Stimulated activated CD4-positive, alpha-beta T cell treated with anti-CD3 and anti-CD28 coated beads, Interleukin-12 subunit alpha, Interleukin-12 subunit beta, amount 100 ng/mL, for 48 hours (primary cell): ENCODE data around the gene SLC26A2.

Experiments used
- DNase-seq, 3 donors: peaks; one replicate each; pipeline ENCODE4 v3.0.0-alpha.2; 2020; ENCODE audit warnings: low read depth in 2 of 3, low spot score in 1 of 3

The SLC26A2 gene

DNA sequence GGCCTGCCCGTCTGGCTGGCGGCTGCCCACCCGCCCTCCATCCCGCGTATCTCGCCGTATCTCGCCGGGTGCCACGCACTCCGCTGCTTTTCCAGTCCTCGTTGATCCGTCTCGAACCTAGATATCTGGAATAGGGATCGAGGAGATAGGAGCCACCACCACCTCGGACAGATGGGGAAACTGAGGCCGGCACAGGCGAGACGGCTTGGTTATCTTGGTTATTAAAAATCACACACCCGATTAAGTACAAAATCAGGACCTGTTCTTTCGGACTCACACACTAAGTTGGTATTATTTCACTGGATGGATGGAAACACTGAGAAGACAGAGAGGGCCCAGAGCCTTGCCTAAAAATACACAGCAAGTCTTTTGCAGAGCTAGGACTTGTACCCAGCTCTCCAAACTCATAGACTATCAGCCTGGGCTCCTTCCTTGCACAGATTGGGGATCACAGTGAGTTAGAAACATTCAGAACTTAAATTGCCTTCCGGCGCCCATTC is 678 bp downstream of the SLC26A2 start:
- no peak for DNase-seq

DNA sequence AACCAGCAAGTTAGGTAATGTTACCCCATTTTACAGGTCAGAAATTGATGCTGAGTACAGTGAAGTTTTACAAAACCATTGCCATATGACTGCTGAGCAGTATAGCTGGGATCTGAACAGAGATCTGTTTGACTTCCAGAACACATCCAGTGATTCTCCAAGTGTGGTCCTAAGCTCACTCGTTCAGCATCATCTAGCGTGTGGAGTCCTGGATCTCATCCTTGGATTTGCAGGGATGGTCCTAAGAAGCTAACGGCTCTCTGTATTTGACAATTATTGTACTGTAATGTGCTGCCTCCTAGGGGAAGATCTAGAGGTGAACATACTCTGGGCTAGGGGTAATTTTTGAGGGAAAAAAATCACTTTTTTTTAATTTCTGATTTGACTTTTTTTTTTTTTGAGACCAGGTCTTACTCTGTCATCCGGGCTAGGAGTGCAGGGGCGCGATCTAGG is 1.4 kb downstream of the SLC26A2 start:
- no peak for DNase-seq

DNA sequence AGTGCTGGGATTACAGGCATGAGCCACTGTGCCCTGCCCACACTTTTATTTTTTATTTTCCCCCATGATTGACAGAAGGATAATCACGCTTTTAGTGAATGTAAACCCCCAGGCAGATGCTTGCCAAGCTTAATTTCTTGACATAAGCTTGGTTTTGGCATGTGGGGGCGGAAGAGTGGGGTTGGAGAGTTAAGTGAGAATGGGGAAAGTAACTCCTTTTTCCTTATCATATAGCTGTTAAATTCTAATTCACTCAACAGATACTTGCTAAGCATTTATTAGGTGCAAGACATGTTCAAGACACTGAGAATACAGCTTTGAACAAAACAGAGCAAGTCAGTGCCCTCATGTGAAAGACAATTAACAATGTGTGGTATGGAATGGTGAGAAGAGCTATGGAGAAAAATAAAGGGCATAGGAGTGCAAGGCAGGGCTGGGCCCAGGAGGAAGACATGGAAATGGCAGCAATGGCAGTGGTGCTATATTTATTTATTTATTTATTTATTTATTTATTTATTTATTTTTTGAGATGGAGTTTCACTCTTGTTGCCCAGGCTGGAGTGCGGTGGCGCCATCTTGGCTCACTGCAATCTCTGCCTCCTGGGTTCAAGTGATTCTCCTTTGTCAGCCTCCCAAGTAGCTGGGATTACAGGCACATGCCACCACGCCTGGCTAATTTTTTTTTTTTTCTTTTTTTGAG is 2.2 kb downstream of the SLC26A2 start:
- no peak for DNase-seq

DNA sequence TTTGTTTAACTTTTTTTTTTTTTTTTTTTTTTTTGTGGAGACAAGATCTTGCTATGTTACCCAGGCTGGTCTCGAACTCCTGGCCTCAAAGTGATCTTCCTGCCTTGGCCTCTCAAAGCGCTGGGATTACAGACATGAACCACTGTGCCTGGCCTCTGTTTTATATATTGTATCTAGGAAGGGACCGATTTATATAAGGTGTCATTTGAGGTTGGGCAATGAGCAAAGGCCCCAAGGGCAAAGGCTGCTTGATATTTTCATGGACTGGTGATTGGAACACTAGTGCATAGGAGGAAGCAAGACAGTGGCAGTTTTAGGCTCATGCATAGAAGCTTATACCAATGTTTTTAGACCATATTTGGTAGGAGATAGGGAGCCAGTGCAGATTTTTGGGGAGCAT is 3.2 kb downstream of the SLC26A2 start:
- DNase-seq, result no peak

DNA sequence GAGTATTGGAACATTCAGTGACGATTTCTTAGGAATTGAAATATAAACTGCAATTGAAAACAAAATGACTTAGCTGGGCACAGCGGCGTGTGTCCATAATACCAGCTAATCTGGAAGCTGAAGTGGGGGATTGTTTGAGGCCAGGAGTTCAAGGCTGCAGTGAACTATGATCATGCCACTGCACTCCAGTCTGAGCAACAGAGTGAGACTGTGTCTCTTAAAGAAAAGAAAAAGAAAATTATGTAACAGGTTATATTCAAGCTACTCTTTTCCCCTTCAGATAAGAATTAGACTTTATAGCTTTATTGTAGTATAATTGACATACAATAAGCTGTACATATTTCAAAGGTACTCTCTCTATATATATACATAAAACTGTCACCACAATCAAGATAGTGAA is 6.4 kb downstream of the SLC26A2 start:
- DNase-seq, result no peak

DNA sequence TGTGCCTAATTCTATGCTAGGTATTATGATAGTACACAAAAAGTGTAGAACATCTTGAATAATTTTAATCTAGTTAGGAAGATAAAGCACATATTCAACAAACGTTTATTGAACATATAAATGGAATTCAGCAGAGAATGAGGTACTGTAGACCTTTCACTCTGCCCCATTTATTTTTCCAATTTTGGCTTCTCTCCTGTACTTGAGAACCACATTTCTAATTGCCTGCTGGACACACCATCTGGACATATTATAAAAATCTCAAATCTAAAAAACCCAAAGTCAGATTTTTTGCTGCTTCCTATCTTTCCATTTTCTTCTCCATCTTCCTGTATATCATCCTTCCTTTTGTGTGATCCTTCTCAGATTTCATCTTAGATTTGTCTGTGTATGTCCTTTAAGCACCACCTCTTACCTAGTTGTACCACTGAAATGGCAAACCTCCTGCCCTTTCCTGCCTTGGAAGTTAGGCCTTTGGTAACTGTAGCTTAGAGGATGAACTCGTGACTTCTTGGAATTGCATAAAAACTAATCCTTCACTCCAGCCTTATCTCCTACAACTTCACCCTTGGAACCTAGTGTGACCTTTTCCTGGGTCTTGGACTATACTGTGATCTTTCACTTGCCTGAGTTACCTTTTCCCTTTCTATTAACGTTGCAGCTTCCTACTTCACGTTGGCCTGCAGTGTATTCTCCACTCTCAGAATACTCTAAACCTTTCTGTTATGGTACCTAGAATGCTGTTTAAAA is 8.8 kb downstream of the SLC26A2 start:
- DNase-seq, result no peak

DNA sequence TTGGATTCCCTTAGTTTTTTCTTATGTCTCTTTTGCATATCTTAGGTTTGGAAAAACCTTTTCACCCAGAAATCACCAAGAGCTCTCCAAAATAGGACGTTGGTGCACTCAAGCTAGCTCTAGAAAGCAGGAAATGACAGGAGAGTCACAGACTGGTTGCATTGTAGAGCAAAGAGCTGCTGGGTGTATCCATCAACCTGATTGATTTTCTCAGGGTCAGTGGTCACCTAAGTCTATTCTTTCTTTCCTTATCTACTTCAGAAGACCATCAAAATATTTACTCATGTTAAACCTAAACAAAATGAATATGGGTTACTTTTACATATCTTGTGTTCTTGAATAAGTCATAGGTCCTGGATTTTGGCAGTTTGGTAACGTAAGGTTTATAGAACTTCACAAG is 14.9 kb downstream of the SLC26A2 start:
- DNase-seq, result no peak

DNA sequence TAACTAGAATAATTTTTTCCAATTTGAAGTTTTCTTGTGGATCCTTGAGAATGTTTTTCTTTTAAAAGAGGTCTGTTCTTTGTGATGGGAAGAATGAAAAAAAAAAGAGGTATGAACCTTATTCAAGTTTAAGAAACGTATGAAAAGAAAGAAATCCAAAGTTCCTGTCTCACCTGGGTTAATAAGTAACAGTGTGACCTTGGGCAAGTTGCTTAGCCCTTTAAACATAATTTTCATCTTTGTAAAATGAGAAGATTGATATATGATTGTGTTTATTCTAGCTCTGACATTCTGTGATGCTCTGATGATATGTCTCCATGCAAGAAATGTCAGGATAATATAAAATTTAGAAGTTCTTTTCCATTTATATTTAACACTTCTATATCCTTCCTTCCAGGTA is 19.3 kb downstream of the SLC26A2 start:
- no peak for DNase-seq

DNA sequence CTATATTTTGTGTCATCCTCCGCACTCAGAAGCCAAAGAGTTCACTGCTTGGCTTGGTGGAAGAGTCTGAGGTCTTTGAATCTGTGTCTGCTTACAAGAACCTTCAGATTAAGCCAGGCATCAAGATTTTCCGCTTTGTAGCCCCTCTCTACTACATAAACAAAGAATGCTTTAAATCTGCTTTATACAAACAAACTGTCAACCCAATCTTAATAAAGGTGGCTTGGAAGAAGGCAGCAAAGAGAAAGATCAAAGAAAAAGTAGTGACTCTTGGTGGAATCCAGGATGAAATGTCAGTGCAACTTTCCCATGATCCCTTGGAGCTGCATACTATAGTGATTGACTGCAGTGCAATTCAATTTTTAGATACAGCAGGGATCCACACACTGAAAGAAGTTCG is 20.6 kb downstream of the SLC26A2 start:
- DNase-seq, result no peak

DNA sequence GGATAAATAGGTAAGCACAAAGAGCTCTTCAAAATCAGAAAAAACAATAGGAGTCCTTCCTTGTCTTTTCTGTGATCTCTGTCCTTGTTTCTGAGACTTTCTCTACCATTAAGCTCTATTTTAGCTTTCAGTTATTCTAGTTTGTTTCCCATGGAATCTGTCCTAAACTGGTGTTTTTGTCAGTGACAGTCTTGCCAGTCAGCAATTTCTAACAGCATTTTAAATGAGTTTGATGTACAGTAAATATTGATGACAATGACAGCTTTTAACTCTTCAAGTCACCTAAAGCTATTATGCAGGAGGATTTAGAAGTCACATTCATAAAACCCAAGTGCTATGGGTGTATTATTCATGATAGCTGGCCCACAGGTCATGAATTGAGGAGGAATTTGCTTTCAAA is 21.9 kb downstream of the SLC26A2 start:
- DNase-seq, result no peak

DNA sequence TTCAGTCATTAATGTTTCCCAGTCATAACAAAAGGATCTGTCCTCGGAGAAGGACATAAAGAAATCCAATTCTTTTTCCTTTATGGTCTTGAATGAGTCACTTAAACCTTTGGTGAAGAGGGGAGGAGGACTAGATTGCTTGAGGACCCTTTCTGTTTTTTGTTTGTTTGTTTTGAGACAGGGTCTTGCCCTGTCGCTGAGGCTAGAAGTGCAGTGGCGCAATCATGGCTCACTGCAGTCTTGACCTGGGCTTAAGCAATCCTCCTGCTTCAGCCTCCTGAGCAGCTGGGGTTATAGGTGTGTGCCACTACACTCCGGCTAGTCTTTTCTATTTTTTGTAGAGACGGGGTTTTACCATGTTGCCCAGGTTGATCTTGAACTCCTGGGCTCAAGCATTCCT is 27.6 kb downstream of the SLC26A2 start:
- no peak for DNase-seq

DNA sequence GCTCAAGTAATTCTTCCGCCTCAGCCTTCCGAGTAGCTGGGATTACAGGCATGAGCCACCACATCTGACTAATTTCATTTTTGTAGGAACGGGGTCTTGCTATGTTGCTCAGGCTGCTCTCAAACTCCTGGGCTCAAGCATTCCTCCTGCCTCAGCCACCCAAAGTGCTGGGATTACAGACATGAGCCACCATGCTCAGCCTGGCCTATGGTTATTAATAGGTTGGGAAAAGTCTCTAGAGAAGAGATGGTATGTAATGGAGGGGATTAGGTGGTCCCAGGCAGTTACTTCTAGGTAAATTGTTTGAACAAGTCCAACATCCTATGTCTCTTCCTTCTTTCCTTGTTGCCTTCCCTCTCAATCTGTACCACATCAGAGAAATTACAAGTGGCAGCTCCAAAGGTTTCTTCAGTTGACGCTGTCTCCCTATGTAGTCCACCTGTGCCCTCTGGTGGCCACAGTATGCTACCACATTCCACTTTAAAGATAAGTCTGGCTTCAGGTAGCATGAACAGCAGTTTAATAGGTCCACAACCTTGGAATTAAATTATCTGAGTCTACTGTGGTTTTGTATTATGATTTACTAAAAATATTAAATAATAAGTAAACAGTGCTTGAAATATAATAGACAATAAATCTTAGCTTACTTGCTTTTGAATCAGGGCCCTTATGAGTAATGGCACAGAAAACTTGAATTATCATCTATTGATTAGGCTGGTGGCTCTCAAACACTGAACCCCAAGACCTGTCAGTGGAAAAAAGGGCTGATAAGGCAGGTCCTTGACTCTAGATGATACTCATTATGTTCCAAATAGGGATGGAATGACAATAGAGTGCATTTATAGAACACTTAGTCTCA is 30.2 kb downstream of the SLC26A2 start:
- peak; percentile 31 to 59 (median 41) for DNase-seq

DNA sequence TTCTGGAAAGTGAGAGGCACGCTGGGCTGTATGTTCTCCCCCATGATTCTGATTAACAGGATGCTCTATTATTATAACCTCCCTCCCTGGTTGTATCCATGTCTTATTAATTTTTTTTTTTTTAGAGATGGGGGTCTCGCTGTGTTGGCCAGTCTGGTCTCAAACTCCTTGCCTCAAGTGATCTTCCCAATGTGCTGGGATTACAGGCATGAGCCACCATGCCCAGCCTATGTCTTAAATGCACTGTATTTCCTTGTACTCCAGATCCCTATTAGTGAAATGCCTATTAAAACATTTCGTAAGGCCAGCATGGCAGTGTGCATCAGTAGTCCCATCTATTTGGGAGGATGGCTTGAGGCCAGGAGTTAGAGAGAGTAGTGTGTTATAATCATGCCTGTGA is 32.9 kb downstream of the SLC26A2 start:
- DNase-seq, result no peak

DNA sequence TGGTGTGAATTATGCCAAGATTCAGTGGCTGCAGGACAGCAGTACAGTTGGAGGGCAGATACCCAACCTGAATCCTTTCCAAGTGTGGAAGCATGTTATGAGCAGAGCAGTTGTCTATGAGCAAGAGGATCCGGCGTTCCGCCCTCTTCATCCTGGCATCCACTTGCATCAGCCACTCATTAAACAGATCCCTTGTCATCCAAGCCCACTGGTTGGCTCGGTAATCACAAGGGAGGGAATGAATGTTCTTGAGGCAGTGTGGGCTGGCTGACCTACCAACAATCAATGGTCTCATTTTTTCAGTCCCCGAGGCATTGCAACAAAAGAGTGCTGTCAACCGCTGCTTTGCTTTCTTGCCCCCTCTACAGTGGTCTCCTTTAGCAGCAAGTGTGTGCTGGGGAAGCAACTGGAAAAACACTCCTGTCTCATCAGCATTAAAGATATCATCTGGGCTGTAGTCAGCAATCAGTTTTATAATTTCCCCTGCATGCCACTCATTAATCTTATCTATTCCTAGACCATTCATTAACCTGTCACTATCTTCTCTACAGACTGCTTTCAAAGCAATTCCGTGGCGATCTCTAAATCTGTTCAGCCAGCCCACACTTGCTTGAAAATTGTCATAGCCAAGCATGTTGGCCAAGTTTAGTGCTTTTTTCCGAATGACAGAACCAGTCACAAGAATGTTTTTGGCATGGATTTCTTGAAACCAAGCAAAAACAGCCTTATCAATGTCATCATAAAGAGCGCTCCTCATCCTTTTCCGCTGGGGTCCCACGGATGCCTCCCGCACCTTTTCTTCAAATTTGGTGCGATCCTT is 35.0 kb downstream of the SLC26A2 start:
- no peak for DNase-seq

DNA sequence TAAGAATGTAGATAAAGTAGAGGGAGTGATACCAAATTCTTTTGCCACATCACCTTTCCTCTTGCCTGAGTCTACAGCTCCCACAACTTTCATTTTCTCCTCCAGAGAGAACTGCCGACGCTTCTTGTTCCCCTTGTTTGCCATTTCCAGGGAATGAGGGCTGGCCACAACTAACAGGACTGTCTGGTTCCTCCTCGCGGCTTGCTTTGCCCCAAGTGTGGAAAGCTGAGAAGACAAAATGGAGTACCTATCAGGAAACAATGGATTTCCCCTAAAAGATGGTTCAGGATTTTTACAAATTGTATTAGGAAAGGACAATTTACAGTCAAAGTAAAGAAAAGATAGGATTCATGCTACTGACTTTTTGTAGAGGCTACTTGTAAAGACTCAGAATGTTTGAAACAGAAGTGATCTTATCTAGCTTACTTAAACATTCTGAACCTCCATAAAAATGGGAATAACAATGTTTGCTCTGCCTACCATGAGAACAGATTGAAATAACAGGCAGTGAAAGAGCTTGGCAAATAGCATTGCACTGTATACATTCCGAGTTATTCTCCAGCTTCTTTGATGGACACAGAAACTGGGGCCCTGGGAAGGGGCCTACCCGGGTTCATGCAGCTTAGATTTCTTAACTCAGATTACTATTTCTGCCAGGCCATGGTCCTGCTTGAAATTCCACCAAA is 35.8 kb downstream of the SLC26A2 start:
- DNase-seq, result no peak

DNA sequence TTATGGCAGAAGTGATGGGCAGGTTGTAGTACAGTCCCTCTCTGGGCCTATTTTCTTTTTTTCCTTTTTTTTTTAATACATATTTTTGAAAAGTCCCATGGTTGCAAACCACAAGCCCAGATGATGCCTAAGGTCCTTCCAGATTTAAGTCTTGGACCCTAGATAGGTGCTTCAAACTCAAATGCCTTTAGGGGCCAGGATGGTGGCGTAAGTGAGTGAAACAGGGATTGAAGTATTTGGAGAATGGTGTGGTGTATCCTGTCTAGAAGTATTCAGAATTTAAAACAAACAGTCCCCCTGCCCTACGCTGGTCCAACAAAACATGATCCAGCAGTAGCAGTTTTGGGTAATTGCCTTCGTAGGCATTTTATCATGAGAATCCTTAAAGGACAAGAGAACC is 37.7 kb downstream of the SLC26A2 start:
- DNase-seq, result no peak

DNA sequence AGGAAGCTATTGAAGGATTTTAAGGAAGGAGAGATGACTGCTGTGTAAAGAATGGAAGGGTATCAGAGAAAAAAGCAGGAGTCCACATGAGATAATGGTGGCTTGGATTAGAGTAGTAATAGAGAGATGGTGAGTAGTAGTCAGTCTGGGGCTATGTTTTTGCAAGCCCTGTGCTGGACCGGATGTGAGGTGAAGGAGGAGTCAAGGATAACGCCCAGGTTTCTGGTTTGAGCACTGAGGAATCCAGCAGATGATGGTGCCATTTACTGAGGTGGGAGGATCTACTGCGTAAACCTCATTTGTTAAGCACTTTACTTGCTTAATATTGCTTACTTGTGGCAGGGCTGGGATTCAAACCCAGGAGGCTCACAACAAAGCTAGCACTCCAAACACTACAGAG is 38.8 kb downstream of the SLC26A2 start:
- DNase-seq, result no peak

DNA sequence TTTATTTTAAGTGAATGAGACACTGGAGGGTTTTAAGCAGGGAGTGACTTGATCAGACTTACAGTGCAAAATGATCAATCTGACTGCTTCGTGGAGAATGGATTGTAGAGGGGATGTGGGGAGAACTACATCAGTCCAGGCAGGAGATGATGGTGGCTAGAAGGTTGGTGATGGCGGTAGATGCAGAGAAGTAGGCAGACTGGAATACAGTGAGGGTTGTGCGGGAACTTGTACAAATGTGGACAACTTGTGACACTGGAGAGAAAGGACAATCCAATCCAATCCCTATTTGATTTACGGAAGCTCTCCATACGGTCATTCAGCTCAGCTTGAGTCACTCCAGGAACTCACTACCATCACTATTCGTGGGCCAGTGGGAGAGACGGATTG is 39.3 kb downstream of the SLC26A2 start:
- DNase-seq, result no peak

DNA sequence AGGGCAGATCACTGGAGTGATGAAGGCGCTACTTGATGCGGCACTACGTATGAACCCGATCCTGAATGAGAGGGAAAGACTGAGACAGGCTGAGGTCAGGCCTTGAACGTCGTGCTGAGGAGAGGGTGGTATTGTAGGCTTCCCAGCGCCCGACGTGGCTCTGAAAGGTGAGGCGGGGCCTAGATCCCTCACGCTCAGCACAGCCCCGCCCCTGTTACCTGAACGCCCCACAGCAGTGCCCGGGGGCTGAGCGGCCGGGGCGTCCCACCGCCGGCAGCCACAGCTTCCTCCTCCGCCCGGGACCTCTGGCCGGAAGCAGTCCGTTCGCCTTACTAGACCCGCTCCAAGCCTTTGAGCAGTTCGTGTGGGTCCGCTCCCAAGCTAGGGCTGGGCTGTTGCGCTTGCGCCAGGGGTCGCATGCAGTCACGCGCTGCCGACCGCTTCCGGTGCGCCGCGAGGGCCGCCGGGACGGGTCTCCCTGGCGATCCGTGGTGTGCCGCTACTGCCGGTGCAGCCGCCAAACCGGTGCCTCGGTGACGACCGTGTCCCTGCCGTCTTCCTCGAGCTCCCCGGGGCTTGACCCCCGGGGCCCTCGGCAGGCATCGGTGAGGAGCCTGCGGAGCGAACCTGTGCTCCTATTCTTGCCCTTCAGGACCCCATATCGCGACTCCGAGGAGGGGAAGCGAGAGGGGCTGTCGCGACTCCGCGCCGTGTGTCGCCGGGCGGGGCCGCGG is 39.9 kb downstream of the SLC26A2 start, which contains the start of the genes HMGXB3 and TIGD6:
Gene HMGXB3, plus strand, starts transcription at position 484 of the 734 bp plus-strand sequence. CDS start 4,114 bp downstream, outside the sequence.
Gene TIGD6, minus strand, starts transcription at position 399 of the 734 bp plus-strand sequence. CDS start 4,306 bp downstream, outside the sequence.
- DNase-seq, result peak; percentile 77 to 87 (median 86)
